ENCODE results near the gene B4GALT6.
A peak's percentile ranks its signal among the peaks of the same experiment; 100 is the strongest.

B4GALT6 gene

DNA sequence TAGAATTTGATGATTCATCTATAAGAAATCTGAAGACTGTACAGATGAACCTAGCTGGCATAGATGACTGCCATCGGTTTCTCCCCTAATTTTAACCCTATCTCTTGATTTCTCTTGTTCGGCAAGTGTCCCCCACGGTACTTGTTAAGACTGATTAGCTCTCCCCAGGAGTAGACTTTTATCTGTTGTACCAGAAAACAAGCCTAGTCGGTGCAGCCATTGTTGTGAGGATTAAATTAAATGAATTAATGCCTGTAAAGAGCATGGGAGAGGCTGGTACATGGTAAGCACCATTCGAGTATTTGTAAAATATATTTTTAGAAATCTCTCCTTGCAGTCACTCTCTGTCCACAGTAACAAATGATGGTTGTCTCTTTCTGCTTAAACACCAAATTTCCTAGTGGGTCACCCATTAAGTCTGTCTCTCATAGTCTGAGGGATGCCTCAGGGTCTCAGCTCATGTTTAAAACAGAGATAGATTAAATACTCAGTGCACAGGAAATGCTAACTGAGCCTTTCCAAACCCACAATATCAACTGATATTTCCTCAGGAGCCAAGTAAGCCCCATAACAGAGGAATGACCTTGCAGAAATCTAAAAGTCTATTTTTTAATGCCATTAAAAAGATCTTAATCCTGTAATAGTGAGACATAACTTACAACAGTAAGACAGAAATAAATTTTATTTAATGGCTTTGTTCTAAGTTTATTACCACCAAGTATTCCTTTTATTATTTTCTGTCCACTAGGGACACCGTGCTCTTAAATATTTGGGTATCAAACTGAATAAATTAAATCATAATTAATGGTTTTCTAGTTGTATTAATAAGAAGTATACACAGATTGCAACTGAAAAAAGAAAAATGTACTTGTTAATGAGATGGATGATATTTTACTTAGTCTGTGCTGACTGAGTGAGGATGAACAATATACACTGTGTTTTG, 2.9 kb upstream of the B4GALT6 start:
- DNase-seq: no peak

DNA sequence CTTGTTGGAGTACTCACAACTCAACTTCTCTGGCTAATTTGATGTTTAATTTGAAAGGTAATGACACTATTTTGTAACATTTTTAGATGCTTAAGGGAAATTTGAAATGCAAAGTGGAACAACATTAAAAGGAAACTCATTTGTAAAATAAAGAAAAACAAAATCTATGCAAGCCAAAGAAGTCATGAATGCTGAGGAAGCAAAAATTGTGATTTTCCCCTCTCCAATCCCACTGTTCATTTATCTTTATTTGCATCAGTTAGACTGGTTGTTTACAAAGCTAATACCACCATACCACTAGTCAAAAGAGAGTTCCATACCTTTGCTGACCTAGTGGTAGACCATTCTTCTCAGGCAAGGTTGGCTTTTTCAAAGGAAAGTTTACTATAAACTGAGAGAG, 2.2 kb upstream of the B4GALT6 start:
- DNase-seq: no peak

DNA sequence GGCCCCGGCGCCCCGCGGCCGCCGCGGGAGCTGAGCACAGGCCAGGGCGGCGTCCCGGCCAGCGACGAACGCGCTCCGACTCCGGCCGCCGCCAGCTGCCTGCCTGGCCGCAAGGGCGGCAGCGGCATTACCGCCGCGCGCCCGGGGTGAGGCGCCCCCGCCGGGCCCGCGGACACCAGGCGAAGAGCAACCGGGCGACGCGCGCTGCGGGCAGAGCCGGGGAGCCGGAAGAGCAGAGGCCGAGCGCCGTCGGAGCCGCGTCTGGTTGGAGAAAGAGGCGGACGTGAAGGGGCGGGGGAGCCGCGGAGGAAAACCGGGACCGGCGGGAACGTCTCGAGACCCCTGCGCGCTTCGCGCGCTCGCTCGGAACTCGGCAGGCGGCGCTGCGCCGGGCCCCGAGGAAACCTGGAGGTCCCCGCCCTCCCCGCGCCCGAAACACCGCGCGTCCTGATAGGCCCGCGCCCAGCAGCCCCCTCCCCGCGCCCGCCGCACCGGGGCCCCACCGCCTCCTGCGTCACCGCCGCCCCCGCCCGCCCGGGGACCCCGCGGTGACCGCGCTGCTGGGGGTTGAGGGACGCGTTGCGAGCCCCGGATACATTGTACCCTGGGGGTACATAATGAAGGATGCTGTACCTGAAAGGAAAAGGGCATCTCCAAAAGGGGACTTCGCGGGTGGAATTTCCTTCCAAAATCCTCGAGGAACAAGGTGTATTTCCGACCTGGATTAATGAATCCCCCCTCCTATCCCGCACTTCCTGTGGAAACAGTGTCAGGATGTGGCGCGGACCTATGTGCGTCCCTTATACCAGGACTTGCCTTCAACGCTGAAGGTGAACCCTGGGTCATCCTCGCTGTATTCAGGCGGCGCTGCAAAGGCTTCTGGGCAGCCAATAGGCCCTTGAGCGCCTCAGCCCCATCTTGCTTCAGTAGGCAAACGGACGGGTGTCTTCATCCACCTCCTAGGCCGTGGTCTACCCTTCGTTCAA, 1.0 kb upstream of the B4GALT6 start:
- DNase-seq: peak; percentile 80

DNA sequence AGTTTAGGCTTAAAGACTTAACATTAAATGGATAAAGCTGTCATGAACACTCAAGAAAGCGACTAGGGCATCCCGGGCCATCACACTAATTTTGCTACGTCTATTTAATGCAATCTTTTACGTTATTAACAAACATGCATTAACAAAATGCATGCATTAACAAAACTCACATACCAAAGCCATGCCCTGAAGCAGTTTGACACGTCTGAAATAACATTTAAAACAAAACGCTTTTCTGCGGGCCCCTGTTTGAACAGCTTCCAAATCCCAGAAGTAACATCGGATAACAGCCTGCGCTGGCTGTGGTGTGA, 458 bp downstream of the B4GALT6 start:
- no peak for DNase-seq

DNA sequence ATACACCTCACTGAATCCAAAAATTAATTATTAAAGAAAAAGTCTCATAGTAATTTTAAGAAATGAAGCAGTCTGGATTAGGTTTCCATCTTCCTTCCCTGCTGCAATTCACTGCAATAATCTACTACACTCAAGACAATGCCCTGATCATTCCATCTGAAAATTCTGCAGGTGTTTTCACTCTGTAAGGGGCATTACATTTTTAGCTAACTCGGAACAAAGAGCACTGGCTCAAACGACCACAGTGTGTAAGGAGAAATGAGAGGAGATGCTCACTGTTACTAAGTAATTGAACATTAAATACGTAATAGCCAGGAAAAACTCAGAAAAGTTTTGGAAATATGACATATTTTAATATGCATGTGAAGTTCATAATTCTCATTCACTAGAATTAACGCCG, 1.3 kb downstream of the B4GALT6 start:
- DNase-seq: no peak

DNA sequence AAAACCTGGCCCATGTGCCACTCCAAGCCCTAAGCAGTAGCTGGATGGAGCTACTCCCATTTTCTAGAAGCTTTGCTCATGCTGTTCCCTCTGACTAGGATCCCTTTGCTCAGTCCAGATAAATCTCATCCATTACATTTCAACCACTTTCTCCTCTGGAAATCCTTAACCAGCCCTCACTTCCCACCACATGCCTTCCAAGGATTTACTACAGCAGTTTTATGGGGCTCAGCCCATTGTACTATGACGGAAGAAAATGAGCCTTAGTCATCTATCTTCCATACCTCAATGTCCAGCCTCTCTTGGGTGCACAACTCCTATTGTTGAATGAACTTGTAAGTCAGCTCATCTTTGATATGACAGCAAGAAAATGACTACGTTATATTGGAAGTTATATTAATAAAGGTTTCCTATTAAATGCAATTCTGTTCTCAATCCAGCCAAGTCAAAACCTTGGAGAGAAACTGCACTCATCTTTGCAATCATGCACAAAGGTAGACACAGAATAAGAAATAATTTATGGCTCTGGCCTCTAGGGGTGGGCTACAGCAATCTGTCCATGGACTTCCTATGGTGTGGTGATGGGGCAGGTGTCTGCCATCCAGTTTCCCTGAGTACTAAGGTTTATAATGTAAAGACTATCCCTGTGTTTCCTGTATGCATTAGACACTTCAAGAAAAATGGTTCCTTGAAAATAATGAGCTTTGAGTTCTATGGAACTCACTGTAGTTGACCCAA, 3.4 kb downstream of the B4GALT6 start:
- no peak for DNase-seq

DNA sequence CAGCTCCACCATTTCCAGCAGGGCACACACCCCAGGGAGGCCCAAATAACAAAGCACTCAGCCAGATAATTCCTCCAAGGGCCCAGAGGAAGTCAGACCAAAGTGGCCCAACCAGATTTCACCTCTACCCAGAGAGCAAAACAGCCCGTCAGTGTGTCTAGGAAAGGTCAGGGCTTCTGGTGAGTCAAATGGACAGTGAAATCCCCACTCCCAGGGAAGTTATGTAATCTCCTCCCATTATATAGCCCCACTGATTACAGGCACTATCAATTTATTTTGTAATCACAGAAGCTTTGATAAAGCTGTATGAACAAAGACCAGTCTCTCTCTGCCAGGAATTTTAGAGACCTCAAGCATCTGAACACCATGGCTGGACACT, 4.0 kb downstream of the B4GALT6 start:
- DNase-seq: no peak

DNA sequence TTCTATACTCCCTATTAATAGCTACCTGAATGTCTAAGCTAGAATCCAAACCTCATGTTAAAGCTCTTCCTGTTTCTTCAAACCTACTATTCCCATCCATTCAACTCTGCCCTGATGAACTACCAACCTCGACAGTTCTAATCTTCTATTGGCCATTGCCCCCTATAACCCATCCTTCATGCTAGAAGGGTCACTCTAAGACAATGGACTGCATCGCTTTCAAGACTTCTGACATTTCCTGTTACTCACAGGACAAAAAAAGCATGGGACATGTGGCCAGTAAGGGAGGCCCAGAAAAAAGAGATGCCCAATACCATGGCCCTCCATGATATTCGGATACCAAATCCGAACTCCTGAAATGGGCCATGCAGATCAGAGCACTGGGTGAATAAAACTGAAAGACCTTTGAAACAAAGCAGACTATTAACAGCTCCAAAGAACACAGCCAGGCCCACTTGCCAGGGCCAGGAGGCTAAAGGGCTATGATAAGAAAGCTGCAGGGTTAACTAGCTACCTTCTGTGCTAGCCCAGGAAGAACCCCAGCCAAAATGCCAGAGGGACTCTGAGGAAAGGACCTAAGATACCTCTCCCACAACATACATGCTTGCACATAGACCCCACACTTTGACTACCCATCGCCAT, 4.5 kb downstream of the B4GALT6 start:
- DNase-seq: no peak

DNA sequence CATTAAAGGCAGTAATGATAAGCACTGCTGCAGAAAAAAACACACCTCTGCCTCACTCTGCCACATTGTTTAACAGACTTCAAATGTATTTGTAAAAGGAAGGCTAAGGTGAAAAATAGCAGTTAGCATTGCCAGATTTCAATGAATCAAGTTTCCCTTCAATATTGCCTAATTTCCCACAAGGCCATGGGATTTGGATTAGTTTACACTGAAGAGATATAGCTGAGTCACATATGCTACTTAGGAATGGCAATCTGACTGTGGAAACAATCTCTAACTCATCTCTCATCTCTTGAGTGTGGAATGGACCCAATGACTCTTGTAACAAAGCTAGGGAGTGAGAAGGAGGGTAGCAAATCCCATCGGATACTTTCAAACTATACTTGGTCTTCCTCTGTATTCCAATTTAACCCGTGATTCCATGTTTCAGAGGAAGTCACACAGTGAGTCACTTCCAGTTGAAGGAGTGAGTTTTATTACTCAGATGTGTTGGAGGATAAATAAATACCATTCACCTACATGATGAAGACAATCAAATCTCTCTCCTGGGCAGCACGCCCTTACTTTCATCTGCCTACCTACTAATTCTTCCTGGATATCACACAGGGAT, 5.1 kb downstream of the B4GALT6 start:
- DNase-seq: peak; percentile 55

DNA sequence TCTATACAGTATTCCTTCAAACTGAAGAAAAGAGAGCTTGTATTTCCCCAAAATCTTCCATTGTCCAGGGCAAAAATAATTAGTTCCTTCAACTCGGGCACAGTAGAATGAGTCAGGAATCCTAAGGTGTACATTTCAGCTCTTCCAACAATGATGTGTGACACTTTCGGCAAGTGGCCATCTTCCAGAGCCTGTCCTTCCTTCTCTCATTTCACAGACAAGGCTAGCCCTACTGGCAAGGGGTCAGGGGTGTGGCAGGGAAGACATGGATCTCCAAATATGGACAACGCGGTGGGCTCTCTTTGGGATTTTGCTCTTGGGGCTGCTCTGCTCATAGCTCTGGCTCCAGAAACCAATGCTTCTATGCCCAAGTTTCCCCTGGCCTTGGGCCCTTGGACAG, 6.0 kb downstream of the B4GALT6 start:
- DNase-seq: no peak

DNA sequence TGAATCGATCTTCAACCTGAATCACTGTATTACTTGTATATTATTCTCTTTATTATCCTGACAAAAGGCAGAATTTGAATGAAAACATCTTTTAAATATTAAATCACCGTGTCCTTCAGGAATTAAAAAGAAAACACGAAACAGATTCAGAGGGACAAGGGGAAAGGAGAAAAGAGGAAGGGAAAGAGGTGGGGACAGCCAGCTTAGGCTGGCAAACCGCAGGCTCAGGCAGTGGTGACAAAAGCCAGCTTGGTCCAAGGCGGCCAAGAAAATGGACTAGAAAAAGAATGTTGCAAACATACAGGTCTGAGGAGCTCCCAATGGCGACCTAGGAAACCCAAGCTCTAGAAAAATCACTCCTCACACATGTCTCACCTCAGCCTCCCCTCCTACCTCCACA, 6.8 kb downstream of the B4GALT6 start:
- DNase-seq: no peak

DNA sequence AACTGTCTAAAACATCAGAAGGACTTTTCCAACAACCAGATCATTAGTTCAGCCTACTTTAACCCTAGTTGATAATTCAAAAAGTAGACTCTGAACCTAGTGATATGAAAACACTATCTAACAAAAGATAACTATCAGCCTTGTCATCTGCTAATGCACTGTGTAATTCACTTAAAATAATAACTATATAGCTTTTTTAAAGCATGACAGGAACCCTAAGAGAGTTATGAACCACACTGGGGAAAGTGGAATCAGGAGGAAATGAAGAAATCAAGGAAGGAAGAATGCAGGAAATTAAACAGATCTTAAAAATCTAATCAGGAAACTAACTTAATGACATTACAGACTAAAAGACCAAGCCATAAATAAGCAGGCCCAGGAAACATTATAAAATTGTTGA, 9.0 kb downstream of the B4GALT6 start:
- no peak for DNase-seq

DNA sequence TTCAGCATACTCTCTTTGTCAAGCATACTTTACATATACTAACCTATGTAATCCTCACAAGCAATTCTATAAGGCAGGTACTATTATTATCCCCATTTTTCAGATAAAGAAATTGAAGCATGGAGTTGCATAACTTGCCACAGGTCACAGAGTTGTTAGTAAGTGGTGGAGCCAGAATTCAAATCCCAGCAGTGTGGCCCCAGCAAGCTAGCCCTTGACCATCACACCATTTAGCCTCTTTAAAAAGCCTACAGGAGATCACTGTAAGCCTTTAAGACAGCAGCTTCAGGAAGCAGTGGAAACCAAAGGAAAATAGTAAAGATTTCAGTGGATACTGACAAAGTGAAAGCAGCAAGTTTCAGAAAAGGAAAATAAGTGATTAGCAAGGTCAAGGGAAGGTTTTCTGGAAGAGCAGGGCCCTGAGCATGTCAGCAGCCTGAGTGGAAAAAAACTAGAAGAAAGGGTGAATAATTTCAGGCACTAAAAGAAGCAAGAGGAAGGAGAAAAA, 11.7 kb downstream of the B4GALT6 start:
- no peak for DNase-seq

DNA sequence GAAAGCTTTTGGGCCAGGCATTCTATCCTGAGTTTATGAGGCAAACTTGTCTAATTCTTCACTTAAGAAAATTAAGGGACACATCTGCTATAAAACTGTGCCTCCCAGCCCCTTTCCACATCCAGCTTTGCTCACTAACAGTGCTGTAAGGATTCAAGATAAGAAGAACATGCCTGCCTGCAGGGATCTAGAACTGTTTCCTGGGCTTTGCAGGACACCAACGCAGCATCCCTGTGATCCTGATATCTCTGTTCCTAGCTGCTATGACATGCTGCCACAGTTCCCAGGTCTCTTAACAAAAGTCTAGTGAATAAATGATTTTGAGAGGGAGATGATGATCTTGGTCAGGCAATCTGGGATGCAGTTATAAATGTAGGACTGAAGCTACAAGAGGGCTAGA, 12.4 kb downstream of the B4GALT6 start:
- DNase-seq: no peak

DNA sequence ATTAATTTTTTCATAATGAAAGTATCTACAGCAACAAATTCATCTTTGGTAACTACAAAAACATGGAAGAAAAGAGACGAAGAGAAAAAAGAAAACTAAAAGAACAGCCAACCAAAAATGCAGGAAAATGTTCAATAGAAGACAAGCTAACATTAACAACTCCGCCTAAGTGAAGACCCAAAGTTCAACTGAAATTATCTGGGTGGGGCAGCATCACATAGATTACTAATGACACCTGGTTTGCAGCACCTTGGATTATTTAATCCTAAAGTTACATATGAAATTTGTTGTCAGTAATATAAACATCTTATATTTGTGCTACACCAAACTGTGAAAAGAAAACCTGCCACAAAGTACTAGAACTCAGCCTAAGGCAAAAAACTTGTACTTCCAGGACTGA, 14.8 kb downstream of the B4GALT6 start:
- no peak for DNase-seq

DNA sequence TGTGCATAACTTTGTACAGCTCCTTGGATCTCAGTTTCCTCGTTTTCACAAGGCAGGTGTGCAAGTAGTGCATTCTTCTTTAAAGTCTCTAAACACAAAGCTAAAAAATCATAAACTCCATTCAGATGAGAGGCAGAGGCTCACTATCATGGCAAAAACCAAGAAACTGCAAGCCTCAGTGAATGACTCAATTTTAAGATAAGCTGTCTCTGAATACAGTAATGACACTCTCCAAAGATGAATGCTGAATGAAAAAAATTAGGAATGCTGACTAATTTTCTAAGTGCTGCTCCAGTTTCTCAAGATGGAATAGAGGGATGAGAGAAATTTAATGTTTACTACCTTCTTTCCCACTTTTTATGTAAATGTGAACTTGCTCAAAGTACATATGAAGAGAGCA, 17.2 kb downstream of the B4GALT6 start:
- peak; percentile 40 for DNase-seq

DNA sequence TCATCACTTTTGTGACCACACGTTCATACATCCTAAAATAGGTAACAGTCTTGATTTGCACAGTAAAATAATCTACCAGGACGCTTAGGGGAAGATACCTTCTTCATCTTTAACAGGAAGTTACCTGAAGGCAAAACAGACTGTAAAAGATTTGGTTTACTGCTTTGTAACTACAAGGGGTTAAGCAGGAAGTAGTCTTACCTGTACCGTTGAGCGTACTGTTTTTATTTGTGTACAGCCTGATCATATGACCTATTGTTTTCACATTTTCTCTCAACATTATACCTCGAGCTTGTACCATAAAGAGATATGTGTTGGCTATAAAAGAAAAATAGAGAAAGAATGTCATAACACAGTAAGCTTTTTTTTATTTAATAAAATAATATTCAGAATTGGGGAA, 18.3 kb downstream of the B4GALT6 start:
- no peak for DNase-seq

DNA sequence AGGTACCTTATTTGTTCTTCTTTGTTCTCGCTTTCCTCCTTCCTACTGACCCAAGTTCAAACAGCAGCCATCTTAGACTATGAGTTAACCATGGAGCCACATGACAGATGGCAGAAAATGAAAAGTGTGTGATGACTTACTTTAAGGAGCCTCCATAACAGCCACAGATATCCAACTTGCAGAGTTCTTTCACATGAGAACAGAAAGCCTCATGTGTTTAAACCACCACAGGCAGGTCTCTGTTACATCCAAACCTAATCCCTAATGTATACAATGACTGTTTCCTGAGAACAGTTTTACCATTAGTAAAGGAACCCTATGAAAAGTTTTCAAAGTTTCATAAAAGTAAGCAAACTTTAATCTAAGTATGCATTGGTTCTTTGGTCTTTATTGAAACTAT, 20.3 kb downstream of the B4GALT6 start:
- no peak for DNase-seq

DNA sequence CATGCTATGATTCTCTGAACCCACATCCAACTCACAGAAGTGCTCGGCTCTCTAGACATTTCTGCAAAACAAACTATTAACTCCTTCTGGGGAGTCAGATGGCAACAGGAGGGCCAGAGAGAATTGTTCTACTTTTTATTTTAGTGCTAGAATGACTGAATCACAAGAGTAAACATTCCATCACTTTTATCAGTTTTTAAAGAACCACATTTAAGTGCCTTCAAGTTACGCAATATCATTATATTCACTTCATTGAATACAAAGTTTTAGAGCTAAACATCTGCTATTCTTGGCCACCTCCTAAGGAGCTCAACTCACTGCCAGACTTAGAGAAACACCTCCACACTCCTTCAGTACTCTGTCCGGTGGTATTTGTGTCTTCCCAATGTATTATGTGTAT, 22.4 kb downstream of the B4GALT6 start:
- DNase-seq: peak; percentile 57

DNA sequence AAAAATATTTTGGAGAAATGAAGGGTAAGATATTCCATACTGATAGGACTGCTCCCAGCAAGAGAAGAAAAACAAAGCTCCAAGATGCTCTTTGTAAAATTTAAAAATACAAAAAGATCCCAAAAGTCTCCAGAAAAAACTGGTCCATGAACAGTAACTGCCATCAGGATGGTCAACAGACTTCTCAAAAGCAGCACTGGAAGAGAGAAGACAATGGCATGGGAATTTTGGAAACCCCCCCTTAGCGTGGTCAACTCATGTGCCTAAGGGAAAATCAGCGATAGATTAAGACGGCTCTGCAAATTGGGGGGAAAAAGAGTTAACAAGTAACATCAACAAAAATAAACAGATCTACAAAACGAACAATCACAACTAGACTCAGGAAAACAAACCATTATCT, 23.6 kb downstream of the B4GALT6 start:
- no peak for DNase-seq

DNA sequence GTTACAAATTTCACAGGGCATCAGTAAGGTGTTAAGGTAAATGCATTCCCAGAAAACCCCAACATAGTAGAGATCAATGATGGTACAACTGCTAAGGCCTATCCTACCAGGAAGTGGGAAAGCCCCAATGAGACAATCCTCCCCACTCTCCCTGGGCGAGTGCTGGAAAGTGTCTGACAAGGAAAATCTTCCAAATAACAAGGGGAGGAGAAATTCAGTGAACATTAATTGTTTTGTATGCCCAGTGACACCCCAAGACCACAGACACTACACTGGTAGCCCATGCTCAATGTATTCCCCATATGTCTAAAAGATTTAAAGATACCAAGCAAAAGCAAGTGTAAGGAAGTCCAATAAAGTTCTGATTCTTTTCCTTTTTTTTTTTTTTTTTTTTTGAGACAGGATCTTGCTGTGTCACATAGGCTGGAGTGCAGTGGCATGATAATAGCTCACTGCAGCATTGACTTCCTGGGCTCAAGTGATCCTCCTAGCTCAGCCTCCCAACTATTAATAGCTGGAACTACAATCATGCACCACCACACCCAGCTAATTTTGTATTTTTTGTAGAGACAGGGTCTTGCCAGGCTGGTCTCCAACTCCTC, 24.7 kb downstream of the B4GALT6 start:
- no peak for DNase-seq
